Measurements from ENCODE around the gene SPINK14. TPM values are rescaled to one million over a fixed set of nuclear protein-coding genes. Genes with fewer than 3 reads are reported as not detected.

The SPINK14 gene
- total and polyA plus RNA-seq, 2 donors (not counting 3 experiments of a cell fraction or from before 2014, with no cell fraction given) = not detected

- no peaks in the 10 kb centered on the region for H3K79me2 ChIP-seq (ENCODE audit: control insufficient read depth, insufficient read depth, low read length)
- H3K4me2 ChIP-seq (ENCODE audit: insufficient read depth, low read length) = no peak overlapping the region
- intact Hi-C loops (cut with micrococcal nuclease) = no loop called here
- no TSS peak for BruUV-seq (replicated peaks)
- TF ChIP-seq JUN (IDR thresholded peaks at IDR 0.05; ENCODE audit: borderline replicate concordance, insufficient read depth, insufficient read length, low read depth) (no peak), POLR2A (IDR thresholded peaks at IDR 0.05; ENCODE audit: low read depth, low read length) (no peak), EZH2 (IDR thresholded peaks at IDR 0.05; ENCODE audit: borderline replicate concordance, low read depth, low read length, severe bottlenecking) (no peak), GATA2 (IDR thresholded peaks at IDR 0.05; ENCODE audit: insufficient read depth, insufficient read length, low read depth, low read length) (no peak), MAX (IDR thresholded peaks at IDR 0.05; ENCODE audit: insufficient read depth, insufficient read length) (no peak), POLR2AphosphoS5 (IDR thresholded peaks at IDR 0.05; ENCODE audit: insufficient read depth, low read depth, low read length) (no peak), CTCF (IDR thresholded peaks at IDR 0.05; ENCODE audit: extremely low read depth in 1 of 2, insufficient read depth in 1 of 2, low read depth in 1 of 2, low read length in 2 of 2) (no peak), FOS (IDR thresholded peaks at IDR 0.05; ENCODE audit: borderline replicate concordance, insufficient read depth, low read length) (no peak), MYC (IDR thresholded peaks at IDR 0.05; ENCODE audit: low read depth, low read length) (no peak)
- no peak for FAIRE-seq
- CTCF ChIA-PET = no interaction called here
- H3K36me3 ChIP-seq (ENCODE audit: control insufficient read depth in 2 of 2, extremely low read depth in 1 of 2, insufficient read depth in 2 of 2, low read length in 2 of 2) = no peaks in the 10 kb centered on the region
- H3K4me1 ChIP-seq (ENCODE audit: control insufficient read depth, extremely low read depth, insufficient read depth, low read length) = no peaks in the 10 kb centered on the region
- no peak overlapping the region for H3K27ac ChIP-seq (ENCODE audit: insufficient read depth, low read depth, low read length)
- DNase-seq (ENCODE audit: low read depth, low spot score) = no peak
- dilution Hi-C loops (cut with MboI; ENCODE audit: extremely low pct_ligation_motif_present, low sequenced_read_pairs) = no loop called here
- no peaks in the 10 kb centered on the region for H4K20me1 ChIP-seq (replicated peaks; ENCODE audit: control insufficient read depth, extremely low read depth, insufficient read depth, low read length)
- H3K27me3 ChIP-seq (ENCODE audit: control insufficient read depth in 2 of 2, insufficient read depth in 2 of 2, low read length in 2 of 2) = no peaks in the 10 kb centered on the region
- no peaks in the 10 kb centered on the region for H3K9me1 ChIP-seq (replicated peaks; ENCODE audit: control insufficient read depth, extremely low read depth, insufficient read depth, low read length)
- no peak overlapping the region for H3K4me3 ChIP-seq (replicated peaks in 1 of 3; ENCODE audit: insufficient read depth in 1 of 3, low read depth in 1 of 3, low read length in 3 of 3)
- no peaks in the 10 kb centered on the region for H3K9me3 ChIP-seq (replicated peaks; ENCODE audit: control insufficient read depth, insufficient read depth, low read length)
- no peak overlapping the region for H3K9ac ChIP-seq (replicated peaks; ENCODE audit: extremely low read depth, insufficient read depth, low read length)
- POLR2A ChIA-PET = no interaction called here
- H2AFZ ChIP-seq (ENCODE audit: low read depth, low read length) = no peak overlapping the region
These were observed 5.0 kb upstream of the SPINK14 start for GRCh38 chr5:148163345-148163744.
